NCI-H2171 treated with DMSO at 0.1 percent for 48 hours (cell line): ENCODE data around the gene MKRN2.

ENCODE experiments used
- DNase-seq: peaks from one replicate; lab custom pipeline; 2025; lab: John Stamatoyannopoulos, UW

The MKRN2 gene

DNA sequence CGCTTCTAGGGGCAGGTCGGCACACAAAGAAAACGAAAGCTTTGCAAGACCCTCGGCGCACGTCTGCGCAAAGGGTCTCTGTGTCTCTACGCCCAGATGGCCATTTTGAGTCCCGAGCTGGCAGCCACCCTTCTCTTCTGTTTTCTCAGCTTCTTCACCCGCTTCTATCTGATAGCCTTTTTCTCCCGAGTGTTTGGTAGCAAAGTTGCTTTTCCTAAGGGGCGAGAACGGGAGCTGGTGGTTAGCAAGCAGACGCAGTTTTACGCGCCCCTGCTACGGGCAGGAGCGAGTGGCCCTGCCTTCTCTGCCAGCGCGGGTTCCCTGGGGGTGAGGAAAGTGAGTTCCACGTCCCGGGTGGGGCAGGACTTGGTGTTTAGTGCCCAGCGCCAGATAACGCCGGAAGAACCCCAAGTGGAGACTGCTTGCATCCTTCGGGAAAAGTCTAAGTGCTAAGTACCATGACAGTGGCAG lies 2.9 kb upstream of the MKRN2 start:
- no peak for DNase-seq

GRCh38 chr3:12556314-12556689 lies 585 bp upstream of the MKRN2 start:
- no peak for DNase-seq

- no peak for DNase-seq
These were observed 700 bp downstream of the MKRN2 start for GRCh38 chr3:12557473-12558100.

- DNase-seq, result no peak
These were observed 1.8 kb downstream of the MKRN2 start for GRCh38 chr3:12558706-12559105.

DNA sequence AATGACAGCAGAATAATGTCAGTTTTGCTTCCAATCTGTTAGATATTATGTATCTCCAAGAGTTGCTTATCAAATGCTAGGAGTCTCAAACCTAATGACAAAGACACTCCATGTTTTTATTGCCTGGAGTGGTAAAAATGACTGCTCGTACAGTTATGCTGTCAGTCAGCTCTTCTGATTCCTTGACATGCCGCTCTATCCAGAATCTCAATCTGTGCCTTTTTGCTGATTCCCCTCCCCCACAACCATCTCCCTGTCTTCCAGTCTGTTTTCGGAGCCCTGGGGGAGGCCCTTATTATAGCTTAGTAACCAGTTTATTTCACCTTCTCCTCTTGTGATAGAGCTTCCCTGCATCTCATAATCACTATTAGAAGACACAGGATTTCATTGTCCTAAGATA lies 2.6 kb downstream of the MKRN2 start:
- DNase-seq, result no peak

- DNase-seq, result no peak
These were observed 3.8 kb downstream of the MKRN2 start for GRCh38 chr3:12560505-12561190.

- no peak for DNase-seq
These were observed 4.5 kb downstream of the MKRN2 start for GRCh38 chr3:12561397-12561796.

- no peak for DNase-seq
These were observed 5.6 kb downstream of the MKRN2 start for GRCh38 chr3:12562451-12562850.

DNA sequence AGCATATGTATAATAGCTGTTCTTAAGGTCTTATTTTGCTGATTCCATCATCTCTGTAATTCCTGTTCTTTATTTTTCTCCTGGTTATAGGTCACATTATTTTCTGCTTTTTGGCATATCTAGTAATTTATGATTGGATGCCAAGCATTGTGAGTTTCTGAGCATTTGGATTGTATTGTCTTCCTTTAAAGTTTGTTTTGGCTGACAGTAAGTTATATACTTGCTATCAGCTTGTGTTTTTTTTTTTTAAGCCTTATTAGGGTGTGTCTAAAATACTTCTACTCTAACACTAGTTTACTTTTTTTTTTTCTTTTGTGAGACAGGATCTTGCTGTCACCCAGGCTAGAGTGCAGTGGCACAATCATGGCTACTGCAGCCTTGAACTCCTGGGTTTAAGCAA lies 10.1 kb downstream of the MKRN2 start:
- DNase-seq, result no peak

DNA sequence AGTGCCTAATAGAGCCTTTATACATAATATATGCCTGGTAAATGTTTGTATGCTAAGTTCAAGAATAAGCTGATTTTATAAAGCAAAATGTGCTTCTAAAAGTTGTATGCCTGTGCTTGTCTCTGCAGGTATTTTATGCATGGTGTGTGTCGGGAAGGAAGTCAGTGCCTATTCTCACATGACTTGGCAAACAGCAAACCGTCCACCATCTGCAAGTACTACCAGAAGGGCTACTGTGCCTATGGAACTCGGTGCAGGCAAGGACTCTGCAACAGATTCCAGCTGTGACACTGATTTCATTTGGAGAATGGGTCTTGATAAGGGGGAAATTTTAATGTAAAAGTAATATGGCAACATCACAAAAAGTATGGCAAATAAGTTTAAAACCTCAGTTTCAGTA lies 11.9 kb downstream of the MKRN2 start:
- DNase-seq, result no peak

DNA sequence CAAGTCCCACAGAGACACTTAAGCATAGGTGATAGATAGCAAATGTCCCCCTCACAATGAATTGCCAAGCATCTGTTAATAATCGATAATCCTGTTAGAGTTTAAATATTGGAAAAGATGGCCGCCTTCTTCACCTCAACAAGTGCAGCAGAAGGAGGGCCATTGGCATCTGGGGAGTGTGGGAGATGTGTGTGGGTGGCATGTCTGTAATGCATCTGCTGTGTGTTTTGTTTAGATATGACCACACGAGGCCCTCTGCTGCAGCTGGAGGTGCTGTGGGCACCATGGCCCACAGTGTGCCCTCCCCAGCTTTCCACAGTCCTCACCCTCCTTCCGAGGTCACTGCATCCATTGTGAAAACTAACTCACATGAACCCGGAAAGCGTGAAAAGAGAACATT lies 12.9 kb downstream of the MKRN2 start:
- DNase-seq, result no peak

GRCh38 chr3:12571986-12572385 lies 15.1 kb downstream of the MKRN2 start:
- DNase-seq, result no peak

DNA sequence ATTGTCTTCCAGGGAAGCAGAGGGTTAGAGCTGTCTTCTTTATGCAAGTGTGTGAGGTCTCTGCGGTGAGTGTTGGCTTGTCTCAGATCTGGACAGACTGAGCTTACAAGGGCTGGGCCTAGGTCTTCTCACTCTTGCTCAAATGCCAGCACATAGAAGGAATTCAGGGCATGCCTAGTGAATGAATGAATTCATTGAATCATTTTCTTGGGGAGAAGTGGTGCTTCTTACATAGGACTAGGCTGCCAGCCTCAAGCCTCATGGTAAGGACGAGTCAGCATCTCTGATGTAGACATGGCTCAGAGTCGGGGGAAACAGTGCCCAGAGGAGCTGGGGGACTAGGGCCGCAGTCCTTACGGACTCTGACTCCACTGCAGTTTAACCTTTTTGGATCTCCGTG lies 17.2 kb downstream of the MKRN2 start:
- no peak for DNase-seq

DNA sequence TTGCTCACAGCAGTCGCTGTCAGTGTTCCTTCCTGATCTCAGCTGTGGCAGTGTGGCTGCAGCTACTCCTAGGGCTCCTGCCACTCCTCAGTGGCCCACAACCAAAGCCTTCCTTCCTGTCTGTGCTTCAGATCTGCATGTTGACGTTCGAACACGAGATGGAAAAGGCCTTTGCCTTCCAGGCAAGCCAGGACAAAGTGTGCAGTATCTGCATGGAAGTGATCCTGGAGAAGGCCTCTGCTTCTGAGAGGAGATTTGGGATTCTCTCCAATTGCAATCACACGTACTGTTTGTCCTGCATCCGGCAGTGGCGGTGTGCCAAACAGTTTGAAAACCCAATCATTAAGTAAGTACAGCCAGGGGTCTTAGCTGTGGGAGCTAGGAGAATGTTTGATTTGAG lies 17.8 kb downstream of the MKRN2 start:
- DNase-seq, result no peak

DNA sequence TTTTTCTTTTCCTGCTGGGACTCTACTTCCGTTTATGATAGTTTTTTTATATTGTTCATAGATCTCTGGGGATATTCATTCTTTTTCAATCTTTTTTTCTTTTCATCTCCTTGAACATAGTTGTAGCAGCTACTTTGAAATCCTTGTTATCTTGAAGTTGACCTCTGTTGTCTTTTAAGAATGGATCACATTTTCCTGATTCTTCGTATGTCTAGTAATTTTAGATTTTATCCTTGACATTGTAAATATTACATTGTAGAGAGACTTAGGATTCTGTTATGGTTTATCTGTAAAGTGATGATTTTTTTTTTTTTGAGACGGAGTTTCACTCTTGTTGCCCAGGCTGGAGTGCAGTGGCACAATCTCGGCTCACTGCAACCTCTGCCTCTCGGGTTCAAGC lies 20.5 kb downstream of the MKRN2 start:
- DNase-seq, result no peak

DNA sequence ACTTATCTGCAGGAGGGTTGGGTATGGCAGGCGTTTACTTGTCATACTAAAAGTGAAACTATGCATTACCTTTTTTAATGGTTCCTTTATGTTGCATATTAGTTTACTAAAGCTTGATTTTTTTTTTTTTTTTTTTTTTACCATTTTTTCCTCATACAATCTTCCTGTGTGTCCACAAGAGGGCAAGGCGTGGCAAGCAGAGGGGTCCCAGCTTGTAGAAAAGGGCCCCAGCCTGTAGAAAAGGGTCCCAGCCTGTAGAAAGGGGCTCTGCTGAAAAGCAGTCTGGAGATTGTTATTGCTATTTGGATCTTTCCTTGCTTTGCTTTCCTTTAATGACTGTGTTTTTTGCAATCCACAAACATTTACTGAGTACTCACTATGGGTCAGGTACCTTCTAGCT lies 21.9 kb downstream of the MKRN2 start:
- no peak for DNase-seq

- DNase-seq, result no peak
These were observed 22.6 kb downstream of the MKRN2 start for GRCh38 chr3:12579456-12579855.

GRCh38 chr3:12579905-12580304 lies 23.0 kb downstream of the MKRN2 start:
- DNase-seq, result no peak

DNA sequence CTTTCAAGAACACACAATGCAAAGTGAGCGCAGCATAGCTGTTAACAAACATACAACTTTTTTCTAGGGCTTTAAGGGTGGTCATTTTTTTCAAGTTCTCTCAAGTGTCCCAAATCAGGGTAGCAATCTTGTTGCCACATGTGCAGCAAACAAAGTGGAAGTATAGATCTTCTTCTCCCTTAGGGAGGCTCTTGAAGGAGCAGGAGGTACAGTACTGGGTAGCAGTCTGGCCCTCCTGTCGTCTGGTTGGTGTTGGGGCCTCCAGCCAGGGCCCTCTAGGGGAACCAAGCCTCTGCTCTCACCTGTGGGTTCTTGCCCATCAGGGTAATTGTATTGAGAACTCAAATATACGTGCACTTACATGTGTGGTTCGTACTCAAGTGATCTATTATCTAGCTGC lies 25.8 kb downstream of the MKRN2 start:
- DNase-seq, result no peak

- no peak for DNase-seq
These were observed 26.4 kb downstream of the MKRN2 start for GRCh38 chr3:12583280-12583679.

GRCh38 chr3:12584083-12584482 lies 27.2 kb downstream of the MKRN2 start:
- no peak for DNase-seq

- DNase-seq, result no peak
These were observed 28.3 kb downstream of the MKRN2 start for GRCh38 chr3:12585181-12585580.

GRCh38 chr3:12585970-12586369 lies 29.1 kb downstream of the MKRN2 start:
- DNase-seq, result no peak

GRCh38 chr3:12586403-12586802 lies 29.5 kb downstream of the MKRN2 start:
- no peak for DNase-seq
